GM19328 (cell line): ENCODE results near the gene NEUROD2.
"Not testable (repeated sequence)": the region's sequence is repeated elsewhere in the genome, so short reads cannot be mapped to it uniquely, and the experiment has no call there.

Source experiments
- ATAC-seq: cut with Tn5 transposase; IDR thresholded peaks from one replicate; pipeline ENCODE4 v1.9.1; 2021; ENCODE audit warnings: mild to moderate bottlenecking, moderate library complexity; ENCODE audit not compliant: unreplicated experiment

Gene NEUROD2

DNA sequence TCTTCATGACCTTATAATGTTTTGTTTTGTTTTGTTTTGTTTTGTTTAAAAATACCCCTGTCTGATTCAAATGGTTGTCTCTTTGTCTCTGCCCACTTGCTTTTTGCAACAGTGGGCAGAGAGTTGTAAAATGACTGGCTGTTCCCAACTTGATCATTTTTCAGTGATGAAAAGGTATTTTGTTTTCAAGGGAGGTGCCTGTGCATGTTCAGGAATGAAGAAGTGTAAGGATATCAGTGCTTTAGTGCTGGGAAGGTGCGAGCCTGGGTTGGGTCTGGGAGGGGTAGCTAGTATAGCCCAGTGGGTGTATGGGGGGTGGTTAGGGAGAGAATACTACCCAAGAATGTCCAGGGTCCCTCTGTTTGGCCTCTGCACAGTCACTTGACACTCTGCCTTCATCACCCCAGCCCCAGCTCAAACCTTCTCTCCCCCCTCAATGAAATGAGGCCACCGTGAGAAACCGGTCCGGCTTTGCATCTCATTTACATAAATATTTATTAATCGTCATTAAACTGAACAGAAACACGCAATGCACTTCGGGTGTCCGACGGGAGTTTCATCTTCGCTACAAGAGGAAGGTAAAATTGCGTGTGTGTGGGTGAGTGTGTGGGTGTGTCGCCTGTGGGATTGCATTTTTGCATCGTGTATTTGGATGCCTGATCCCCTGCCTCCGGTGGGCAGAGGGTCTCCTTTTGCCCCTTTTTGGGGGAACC is 4.3 kb downstream of the NEUROD2 start:
- ATAC-seq = no peak

DNA sequence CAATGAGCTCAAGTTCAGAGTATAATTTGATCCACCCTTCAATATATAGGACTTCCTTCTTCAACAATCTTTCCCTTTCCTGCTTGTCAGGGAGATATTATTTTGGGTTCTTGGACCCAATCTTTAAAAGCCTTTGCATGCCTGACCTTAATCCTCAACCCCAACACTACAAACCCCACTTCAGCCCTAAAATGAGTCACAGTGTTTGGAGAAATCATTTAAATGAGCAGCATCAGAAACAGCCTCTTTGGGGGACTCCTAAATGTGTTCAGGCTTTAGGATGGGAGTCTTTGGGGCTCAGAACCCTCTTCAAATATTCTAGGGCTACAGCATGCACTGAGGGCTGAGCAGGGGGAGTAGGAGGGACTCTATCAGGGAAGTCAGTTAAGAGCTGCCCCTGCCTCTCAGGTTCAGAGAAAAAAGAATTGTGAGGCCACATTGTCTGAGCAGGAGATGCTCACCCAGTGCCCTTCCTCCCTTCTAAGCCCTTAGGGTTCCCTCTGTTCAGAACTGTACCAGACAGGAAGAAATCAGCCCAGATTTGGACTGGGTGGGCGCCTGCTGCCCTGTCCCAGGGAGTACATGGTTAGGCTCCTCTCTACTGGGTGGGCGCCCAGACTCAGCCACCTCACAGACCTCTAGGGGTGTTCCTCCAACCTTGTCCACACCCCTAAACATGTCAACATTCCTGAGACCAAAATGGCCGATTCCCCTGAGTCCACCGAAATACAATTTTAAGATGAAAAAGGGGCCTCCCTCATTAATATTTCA is 5.0 kb downstream of the NEUROD2 start:
- no peak for ATAC-seq

DNA sequence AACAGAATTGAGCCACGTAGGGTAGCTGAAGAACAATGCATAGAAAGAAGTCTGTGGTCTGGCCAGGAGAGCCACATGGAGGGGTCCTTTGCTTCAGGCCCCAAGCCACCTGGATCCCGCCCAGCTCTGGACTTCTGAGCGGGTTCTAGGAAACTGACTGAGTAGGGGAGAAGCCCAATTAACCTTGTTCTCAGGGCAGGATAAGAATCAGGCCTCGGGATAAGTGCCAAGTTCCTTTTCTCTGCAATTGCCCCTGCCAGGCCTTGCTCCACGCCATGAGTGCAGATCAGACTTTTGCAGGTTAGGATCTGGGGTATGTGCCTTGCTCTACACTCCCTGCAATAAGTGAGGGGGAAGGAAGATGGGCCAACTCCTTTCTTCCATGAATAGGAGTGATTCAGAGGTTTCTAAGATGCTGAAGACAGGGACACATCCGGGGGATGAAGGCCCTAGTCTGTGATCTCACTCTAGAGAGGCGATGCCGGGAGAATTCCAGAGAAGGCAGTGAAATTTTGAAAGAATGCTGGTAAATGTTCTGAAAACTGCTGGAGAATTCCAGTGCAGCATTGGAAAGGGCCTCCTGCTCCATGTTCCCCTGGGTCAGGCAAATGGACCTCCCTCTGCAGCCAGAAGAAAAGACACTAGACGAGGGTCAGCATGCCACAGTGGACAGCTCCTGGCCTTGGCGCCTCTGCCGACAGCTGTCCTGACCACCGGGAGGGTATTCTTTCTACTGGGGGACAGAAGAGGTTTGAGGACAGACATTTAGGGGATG is 5.8 kb downstream of the NEUROD2 start:
- no peak for ATAC-seq

DNA sequence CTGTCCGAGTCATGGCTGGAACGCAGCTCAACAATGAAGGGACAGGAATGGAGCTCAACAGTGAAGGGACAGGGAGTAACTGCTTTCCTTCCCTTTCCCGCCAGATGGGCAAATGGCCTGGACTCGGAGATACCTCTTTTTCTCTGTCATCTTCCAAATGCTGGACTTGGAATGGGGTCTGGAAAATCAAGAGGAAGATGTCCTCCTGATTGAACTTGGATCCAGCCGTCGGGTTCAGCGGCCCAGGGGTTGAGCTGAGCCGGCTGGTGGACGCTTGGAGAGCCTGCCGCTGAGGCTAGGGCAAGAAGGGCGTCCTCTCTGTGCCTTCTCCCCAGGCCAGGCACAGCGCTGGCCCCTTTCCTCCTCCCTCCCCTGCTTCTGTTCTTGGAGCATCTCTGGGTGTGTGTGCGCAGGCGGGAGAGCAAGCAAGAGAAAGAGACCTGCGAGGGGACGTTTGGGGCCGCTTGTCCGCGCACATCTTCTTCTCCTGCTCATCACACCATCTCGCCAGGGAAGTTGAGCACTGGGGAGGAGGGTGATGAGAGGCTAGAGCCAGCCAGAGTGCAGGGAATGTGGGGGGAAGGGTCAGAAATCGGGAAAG is 6.6 kb downstream of the NEUROD2 start:
- no peak for ATAC-seq

DNA sequence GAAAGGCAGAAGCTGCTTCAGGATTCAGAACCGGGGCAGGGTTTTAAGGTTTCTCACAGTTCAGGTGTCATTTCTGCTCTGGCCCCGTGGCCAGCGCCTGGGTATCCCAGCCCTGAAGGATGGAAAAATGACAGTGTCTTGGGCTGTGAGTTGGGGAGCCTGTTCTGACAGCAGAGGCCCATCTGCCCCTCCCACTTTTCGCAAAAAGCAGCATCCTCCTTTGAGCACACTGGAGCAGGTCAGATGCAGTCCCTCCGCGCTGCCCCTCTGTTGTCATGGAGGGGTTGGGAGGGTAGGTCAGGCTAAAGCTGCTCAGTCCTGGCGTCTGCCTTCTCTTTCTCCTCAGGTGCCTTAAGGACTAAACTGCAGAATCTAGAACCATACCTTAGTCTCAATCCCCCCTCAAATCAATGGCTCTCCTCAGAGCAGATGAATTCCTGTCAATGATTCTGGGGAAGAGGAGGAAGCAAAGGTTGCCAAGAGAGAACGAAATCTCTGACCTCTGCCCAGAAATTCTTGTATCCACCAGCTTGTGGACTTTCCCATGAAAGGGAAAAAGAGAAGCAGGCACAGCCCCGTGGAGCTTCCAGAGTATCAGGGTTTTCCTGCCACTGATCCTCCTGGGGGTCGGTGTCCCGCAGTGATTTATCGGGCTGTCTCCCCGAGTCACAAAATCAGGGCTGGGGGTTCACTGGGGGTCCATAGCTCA is 7.3 kb downstream of the NEUROD2 start:
- no peak for ATAC-seq

DNA sequence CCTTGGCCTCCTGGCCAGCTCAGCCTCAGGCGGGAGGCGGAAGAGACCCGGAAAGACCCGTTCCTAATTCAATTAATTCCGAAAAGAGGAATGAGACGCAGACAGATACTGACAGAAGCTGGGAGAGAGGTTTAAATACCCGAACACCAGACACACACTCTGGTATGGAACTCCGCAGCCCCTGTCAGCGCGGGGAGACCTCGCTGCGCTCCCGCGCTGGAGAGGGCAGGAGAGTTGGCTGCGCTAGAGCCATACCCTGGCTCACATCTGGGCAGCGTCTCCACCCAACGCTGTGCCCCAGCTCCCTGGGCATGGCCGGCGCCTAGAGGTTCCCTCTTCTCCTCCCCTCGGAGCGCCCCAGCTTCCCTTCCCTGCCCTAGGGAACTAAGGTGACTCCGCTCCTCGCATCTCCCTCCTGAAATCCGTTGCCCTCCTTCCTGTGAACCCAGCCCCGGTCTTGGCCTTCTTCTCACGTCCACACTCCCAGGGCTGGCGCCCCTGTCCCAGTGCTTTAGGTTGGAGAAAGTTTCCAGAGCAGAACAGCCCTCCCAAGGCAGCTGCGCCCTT is 8.0 kb downstream of the NEUROD2 start:
- no peak for ATAC-seq

DNA sequence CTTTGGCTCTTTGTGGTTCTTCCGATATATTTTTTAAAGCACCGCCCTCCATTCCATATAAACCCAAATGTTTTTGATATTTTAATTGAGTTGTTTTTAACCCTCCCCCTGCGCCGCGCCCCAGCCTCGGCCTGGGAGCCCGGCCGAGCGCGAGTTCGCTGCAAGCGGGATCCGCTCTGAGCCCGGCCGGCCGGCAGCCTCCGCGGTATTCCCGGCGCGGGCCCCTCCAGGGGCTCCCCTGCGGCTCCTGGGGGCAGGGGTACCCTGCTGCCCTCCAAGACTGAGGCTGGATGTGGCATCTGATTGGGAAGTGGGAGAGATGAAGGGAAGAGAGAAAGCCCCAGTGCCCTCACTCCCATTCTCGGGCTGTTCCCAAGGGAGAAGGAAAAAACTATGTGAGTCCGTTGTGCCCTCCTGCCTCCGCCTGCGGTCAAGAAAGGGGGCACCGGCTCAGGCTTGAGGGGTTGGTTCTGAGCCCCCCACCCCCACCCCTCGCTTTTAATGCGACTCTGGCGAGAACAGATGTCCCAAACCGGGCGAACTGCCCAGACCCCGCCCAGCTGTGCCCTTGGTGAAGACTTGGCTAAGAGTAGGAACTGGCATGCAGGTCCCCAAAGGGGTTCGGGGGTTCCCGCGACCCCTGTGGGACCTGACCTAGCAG is 8.6 kb downstream of the NEUROD2 start:
- ATAC-seq = no peak

DNA sequence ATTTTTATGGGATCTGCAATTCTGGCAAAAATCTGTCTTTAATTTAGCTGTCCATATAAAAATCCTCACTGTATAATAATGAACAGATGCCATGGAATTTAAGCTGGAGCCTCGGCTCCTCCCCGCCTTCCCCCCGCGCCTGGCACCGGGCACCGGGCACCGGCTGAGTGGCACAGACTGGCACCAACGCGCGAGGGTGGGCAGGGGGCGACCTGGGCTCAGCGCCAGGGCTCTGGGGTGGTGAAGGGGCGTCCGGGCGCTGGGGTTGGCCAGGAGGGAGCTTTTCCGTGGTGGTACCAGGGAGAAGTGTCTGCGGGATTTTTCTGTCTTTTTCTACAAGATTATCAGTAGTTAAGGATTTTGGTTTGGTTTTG is 9.1 kb downstream of the NEUROD2 start:
- ATAC-seq = no peak

DNA sequence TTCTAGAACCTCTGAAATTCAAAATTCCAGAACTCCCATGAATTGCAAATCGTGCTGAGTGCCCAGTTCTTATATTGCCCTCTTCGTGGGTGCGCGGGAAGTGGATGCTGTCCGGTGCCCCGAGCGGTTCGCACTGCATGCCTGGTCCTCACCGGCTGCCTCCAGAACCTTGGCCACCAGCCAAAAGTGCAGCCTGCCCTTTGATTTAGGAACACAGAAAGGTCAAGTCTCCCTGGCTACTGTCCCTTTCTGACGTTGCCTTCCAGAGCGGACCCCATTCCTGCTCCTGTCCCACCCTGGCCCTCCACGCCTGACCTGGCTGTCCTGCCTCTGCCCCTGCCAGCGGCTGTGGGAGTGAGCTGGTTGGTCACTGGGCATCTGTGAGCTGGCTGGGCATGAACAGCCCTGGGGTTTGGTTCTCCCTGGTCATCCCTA is 9.7 kb downstream of the NEUROD2 start:
- no peak for ATAC-seq

DNA sequence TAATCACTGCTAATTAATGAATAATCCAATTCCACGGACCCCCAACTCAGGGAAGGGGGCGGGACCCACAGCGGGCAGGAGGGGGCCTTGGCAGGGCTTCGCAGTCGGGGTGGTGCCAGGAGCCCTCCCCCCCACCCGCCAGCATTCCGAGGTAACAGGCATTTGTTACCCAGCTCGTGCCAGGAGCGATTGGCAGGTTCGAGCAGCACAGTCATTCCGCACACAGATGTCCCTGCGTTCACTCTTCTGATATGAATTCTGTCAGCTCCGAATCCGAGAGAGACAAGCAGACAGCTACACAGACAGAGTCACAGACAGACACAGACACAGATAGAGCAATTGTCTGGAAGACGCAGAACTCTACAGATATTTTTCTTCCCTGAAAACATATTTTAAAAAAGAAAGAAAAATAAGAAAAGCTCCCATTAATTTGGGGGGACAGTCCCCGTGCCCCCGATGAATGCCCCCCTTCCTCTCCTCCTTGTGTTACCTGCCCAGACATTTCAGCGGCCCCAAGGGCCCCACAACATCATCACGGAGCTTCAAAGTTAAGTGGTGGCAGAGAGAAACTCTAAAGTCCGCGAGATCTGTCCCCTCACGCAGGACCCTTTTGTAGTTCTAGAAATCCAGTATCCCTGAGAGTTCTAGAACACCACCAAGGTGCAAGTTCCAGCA is 10.2 kb downstream of the NEUROD2 start:
- ATAC-seq = no peak

DNA sequence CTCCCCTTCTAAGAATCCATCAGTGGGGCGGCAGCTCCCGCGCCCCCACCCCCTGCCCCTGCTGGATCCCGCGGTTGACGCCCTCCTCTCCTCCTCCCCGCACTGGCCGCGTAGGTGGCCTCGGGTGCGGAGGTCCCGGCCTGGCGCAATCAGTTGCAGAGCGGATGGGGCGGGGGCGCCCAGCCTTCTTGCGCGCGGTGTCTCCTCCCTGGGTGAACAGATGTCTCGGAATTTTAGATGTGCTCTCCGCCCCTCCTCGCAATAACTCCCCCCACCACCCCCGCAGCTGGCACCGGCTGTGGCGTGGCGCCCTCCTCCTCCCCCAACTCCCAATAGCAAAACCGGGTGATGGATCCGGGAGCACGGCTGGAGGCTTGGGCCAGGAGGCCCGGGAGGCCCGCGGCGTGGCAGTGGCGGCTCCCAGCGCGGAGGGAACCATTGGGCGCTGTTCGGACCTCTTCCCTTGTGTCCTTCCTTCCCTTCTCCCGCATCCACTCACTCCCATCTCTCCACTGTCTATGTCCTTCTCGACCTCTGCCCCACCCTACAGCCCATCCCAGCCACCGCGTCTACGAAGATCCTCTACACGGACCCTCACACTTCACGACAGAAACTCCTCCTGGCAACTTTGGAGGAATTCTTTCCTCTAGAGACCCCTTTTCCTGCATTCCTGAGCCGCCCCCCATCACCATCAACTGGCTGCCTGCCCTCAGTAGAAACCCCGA is 11.0 kb downstream of the NEUROD2 start:
- ATAC-seq = no peak

DNA sequence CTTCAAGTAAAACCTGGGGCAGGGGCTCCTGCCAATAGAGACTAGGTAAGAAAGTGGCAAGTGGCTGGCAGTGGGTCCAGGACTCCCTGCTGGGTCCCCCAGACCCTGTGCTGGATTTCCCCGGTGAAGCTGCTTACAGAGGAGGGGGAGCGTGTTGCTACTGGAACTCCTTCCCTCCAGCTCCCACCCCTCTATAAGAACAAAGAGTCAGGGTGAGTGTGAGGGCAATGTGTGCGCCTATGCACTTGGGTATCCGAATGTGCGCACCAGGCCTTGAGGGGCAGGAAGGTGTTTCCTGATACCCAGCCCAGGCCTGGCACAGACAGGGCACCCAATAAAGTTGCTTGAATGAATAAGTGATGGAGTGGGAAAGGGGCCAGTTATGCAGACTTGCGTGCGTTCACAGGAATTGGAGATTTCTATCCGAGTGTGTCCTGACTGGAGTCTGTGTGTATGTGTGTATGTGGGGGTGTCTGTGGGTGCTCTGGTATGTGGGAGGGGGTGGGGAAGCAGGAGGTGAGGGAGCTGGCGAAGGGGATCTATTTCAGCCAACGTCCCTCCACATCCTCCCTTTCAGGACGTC is 11.7 kb downstream of the NEUROD2 start:
- no peak for ATAC-seq

DNA sequence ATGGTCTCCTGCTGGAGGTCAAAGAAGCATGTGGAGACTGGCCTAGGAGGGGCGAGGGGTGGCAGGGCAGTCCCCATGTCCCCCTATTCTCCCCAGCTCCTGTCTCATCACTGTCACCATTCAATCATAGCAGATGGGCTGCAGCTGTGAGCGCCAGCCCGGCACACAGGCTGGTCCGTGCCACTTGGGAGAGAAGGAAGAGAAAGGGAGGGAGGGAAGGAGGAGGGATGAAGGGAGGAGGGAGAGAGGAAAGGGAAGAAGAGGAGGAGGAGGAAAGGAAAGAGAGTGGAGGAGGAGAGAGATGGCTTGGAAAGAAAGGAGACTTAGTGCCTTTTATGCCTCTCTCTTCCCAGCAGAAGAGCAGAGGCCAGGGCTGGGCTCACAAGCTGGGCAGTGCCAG is 12.4 kb downstream of the NEUROD2 start:
- no peak for ATAC-seq

DNA sequence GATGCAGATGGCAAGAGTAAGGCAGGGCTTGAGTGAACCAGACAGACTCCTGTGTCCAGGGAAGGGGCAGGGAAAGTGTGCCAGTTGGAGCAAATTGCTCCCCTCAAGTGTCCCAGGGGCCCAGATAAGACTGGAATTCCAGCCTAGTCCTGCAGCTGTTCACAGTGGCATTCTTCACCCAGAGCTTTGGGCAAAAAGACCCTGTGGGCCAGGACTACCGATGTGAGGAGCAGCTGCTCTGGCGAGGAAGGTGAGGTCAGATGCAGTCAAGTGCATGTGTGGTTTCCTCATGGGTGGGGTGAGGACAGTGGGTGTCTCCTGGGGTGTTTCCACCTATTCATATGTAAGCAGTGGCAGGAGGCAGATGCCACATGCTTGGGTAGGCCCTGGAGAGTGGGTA is 14.3 kb downstream of the NEUROD2 start:
- no peak for ATAC-seq

DNA sequence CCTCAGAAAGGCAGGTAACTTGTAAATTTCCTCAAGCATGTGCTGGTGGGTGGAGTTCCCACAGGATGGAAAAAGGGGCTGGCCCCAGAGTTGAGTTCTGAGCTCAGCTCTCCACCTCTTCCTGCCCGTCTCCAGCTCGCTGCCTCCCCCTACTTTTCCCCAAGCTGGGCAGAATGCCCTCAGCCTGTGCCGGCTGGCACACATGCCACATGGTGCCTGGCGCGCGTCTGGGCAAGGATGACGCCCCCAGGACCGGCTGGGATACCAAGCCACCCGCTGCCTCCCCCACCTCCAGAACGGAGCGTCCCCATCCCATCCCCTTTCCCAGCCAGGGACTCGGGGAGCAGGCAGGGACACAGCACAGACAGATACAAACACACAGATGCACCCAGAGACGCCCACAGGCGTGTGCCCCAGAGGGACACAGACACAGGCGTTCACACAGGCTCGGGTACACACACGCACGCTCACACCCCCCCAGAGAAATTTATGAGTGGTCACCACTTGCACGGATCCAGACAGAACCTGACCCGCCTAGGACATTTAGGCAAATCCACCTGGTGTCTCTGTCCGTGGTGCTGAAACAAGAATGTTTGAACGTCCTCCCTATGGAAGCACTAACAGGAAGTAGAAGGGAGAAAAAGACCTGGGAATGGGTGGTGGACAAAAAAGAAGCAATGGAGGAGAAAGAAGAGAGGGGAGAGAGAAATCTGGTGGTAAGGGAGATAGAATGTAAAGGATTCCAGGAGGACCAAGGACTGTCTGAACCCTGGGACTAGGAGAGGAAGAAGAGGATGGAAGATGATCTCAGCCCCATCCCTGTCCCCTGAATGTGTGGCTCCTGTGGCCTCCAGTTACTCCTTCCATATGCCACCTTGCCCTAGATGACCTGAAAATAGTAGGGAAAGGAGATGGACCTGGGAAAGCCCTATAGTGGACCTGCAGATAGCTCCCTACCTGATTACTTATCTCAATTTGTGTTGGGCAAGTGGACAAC is 15.5 kb downstream of the NEUROD2 start:
- ATAC-seq = no peak

DNA sequence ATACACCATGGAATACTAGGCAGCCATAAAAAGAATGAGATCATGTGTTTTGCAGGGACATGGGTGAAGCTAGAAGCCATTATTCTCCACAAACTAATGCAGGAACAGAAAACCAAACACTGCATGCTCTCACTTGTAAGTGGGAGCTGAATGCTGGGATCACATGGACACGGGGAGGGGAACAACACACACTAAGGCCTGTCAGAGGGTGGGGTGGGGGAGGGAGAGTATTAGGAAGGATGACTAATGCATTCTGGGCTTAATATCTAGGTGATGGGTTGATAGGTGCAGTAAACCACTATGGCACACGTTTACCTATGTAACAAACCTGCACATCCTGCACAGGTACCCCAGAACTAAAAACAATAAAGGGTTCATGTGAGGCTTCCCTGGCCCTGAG is 17.5 kb downstream of the NEUROD2 start:
- ATAC-seq = not testable (repeated sequence)

DNA sequence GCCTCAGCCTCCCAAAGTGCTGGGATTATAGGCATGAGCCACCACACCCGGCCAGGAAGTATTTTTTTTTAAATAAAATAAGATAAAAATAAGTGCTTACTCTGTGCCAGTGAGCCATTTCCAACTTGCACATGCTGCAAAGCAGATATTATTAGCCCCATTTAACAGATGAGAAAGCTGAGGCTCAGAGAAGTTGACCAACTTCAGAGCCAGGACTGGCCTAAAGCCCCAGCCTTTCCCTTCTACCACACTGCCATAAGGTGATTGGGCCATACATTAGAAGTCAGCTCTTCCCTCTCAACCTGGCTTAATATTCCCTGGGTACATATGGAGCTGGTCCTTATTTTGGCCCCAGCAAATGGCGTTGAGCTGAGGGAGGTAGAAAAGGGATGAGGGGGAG is 25.1 kb downstream of the NEUROD2 start:
- ATAC-seq = no peak
